GM10847 (cell line): ENCODE data around the gene FAM187B.
A peak's percentile ranks its signal among the peaks of the same experiment; 100 is the strongest.

Experiments
- POLR2A ChIP-seq: IDR thresholded peaks from 2 replicates; pipeline ENCODE4 v1.6.1; 2011; ENCODE audit not compliant: insufficient read length; ENCODE audit errors: extremely low read depth

FAM187B gene

DNA sequence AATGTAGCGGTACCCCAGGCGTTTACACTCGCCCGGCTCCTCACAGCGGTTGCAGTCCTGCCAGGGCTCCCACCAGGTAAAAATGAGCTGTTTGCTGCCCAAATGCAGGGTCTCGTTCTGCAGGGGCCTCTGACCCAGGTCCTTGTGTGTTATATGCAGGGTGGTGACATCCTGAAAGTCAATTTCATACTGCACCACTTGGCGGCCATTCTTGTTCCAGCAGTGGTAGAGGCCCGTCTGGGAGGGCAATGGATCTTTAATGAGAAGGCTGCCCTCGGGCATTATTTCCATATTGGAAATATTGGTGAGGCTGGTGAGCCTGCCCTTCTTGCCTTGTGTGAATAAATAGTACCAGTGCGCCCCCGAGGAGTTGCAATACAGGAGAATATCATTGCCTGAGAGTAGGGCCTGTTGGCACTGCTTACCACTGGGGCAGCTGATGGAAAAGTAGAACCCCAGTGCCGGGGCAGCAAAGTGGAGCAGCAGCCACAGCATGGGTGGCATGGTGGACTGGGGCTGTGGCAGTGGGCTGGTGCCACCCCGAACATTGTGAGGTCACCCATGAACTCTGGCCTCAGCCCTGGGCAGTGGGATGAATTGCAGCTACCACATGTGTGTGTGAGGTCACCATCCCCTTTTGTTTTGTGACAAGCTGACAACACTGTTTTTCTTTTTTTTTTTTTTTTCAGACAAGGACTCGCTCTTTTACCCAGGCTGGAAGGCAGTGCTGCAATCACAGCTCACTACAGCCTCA is at the start of gene FAM187B:
Gene FAM187B (minus strand): TSS at position 563 of the 754 bp plus-strand sequence. CDS start 59 bp downstream, at position 504.
- no peak for TF ChIP-seq POLR2A

DNA sequence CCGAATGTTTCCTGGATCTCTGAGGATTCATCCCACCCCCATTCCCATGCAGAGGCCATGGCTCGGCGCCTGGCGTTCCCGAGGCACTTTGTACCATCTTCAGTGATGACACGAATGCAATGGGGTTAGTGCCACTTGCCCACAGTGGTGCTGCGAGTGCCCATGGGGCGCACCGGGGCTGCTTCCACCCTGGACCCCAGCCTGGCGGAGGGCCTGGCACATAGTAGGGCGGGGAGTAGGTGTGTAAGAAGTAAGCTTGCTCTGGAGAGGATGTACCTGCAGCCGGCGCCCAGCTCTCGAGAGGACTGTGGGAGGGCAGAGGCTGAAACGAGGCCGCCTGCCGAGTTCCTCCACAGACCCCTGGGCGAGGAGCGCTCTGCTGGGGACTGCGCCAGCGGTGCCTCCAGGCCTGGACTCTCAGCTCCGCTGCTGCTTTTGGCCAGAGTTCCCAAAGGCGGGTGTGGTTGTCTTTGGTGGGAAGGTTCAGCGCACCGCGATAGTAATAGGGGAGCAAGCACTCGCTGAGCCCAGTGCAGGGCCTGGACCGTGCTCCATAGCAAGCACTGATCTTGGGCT is 48.3 kb upstream of the FAM187B start:
- no peak for TF ChIP-seq POLR2A

DNA sequence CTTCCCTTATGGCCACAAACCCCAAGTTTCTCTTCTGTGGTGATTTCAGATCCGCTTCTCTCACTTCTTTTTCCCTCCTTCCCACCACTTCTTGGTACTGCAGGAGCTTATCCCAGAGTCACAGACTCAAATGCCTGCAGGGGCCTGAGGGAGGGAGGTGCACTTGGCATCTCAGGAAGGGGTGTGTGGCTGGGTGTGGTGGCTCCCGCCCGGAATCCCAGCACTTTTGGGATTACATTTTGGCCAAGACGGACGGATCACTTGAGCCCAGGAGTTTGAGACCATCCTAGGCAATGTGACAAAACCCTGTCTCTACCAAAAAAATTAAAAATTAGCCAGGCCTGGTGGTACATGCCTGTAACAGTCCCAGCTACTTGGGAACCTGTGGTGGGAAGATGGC is 45.8 kb upstream of the FAM187B start:
- TF ChIP-seq POLR2A, result no peak

GRCh38 chr19:35273686-35274259 is 45.2 kb upstream of the FAM187B start:
- TF ChIP-seq POLR2A, result no peak

- no peak for TF ChIP-seq POLR2A
Observed at GRCh38 chr19:35272954-35273649, 44.6 kb upstream of the FAM187B start.

GRCh38 chr19:35272122-35272719 is 43.7 kb upstream of the FAM187B start:
- no peak for TF ChIP-seq POLR2A

DNA sequence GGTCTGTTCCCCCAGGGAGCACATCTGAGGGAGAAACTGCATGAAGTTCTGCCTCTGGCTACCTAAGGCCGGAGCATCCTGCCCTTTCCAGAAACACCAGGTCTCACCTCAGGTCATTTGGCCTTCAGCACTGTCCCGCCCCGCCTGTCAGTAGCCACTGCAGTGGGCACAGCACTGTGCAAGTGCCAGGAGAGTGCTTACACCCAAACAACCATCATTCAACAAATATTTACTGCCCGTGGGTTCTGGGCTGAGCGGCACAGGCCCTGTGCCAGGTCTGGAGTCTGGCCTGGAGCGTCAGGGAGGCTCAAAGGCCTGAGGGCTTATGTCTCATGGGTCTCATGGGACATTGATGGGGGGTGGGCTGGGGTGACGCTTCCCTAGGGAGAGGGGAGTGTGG is 43.0 kb upstream of the FAM187B start:
- no peak for TF ChIP-seq POLR2A

GRCh38 chr19:35270381-35270811 is 41.9 kb upstream of the FAM187B start:
- TF ChIP-seq POLR2A, result no peak

DNA sequence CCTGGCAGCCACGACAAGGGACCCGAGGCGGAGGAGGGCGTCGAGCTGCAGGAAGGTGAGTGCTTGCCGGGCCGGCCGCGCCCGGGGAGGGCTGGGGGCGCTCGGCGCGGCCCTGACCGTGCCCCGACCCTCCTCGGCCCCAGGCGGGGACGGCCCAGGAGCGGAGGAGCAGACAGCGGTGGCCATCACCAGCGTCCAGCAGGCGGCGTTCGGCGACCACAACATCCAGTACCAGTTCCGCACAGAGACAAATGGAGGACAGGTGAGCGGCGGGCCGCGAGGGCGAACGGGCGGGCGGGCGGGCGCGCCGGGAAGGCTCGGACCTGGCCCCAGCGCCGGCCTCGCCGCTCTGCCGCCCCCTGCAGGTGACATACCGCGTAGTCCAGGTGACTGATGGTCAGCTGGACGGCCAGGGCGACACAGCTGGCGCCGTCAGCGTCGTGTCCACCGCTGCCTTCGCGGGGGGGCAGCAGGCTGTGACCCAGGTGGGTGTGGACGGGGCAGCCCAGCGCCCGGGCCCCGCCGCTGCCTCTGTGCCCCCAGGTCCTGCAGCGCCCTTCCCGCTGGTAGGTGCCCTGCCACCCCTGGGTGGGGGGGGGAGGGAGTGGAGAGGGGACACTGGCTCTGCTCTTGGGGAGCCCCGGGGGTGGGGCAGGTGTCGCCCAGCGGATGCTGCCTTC is 41.0 kb upstream of the FAM187B start:
- TF ChIP-seq POLR2A, result peak; percentile 17

DNA sequence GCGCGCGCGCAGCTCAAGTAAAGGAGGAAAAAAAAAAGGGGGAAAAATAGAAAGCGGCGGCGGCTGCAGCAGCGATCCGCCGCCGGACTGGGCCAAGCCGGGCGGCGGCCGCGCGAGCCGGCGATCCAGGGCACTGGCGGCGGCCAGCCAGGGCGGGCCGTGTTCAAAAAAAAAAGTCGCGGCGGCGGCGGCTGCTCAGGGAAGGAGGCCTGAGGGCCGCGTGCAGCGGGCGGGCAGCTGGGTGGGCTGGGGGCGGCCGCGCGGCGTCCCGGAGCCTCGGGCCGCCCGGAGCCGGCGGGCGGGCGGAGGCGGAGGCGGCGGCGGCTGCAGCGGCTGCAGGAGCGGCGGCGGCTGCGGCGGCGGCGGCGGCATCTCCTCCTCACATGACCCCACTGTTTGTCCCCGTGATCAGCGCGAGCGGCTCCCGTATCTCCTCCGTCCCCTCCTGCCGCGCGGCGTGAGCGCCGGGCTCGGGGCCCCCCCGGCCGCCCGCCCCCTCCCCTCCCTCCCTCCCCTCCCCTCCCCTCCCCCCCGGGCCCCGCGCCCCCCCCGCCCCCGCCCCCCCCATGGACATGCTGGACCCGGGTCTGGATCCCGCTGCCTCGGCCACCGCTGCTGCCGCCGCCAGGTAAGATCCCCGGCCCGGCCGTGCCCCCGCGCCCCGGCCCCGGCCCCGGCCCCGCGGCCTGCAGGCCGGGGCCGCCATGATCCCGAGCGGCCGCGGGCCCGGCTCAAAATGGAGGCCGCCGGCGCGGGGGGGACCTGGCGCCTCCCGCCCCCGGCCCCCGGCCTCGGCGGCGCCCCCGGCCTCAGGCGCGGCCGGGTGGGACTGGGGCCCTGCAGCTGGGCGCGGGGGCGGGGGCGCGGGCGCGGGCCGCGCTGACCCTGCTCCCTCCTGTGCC is 40.2 kb upstream of the FAM187B start, which contains the start of gene USF2:
Gene USF2 (plus strand): TSS at position 427 of the 902 bp plus-strand sequence. CDS start 140 bp downstream, at position 567.
- no peak for TF ChIP-seq POLR2A

DNA sequence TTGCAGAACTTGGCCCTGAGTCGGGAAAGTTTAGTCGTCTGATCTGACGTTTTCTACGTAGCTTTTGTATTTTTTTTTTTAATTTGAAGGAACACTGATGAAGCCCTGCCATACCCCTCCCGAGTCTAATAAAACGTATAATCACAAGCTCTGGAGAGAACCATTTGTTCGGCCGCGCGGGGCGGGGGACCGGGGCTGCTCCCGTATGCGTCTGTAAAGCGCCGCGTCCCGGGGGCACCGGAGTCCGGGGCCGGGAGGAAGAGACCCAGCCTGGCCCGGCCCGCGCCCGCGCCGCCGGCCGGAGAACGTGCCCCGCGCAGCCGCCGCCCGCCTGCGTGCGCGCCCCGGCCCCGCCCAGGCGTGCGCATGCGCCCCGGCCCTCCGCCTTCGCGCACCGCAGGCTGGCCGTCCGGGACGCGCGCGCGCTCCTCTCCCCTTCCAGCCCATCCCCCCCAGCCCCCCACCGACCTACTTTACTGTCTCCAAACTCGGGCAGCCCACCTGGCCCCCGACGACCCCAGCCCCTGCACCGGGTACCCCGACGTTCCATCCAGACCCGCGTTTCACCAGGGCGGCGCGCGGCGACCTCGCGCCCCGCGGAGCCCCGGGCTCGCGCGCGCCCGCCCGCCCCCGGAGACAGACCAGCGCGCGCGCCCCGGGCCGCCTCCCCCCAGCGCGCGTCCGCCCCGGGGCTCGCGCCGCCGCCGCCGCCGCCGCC is 39.4 kb upstream of the FAM187B start:
- peak; percentile 62 for TF ChIP-seq POLR2A

DNA sequence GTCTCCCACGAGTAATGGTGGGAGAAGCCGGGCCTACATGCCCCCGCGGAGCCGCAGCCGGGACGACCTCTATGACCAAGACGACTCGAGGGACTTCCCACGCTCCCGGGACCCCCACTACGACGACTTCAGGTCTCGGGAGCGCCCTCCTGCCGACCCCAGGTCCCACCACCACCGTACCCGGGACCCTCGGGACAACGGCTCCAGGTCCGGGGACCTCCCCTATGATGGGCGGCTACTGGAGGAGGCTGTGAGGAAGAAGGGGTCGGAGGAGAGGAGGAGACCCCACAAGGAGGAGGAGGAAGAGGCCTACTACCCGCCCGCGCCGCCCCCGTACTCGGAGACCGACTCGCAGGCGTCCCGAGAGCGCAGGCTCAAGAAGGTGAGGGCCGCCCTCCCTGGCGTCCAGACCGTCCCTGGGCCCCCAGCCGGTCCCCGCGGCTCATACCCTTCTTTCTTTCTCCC is 38.8 kb upstream of the FAM187B start:
- TF ChIP-seq POLR2A, result no peak
